GM21447 (cell line): ENCODE results near the gene PDE6G.
"Not testable (repeated sequence)": the region's sequence is repeated elsewhere in the genome, so short reads cannot be mapped to it uniquely, and the experiment has no call there.

Experiments
- ATAC-seq: cut with Tn5 transposase; IDR thresholded peaks from one replicate; pipeline ENCODE4 v1.9.1; 2021; ENCODE audit not compliant: unreplicated experiment

The PDE6G gene

GRCh38 chr17:81687770-81688541, 31.6 kb upstream of the PDE6G start:
- ATAC-seq = no peak

GRCh38 chr17:81686614-81687013, 30.3 kb upstream of the PDE6G start:
- ATAC-seq = no peak

- ATAC-seq = no peak
These were observed 28.8 kb upstream of the PDE6G start for GRCh38 chr17:81685108-81685507.

DNA sequence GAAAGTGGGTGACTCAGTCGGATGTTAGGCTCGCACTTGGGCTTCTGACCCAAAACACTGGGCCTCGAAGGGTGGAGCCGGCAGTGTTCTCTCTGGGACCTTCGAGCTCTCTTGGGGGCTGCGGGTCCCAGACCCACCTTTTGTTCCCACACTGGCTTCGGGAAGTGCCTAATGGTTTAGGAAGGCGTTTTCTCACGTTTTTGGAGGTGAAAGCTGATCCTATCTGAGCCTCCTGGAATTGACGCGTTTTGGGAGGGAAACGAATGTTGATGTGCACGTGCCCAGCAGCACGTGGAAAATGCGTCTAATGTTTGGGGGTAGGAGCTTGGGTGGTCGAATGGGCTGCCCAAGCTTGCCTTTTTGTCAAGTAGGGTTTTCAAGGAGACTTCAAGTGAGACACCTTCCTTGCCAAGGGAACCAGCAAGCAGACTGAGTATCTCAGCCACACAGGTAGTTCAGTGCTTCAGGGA, 28.1 kb upstream of the PDE6G start:
- no peak for ATAC-seq

GRCh38 chr17:81683584-81684441, 27.5 kb upstream of the PDE6G start, which contains the start of the genes ARL16 and HGS:
Gene ARL16 (minus strand): TSS chr17:81683797. CDS start chr17:81683753, 44 bp downstream.
Gene HGS (plus strand): TSS chr17:81684011. CDS start chr17:81684067, 56 bp downstream.
- peak; percentile 93 for ATAC-seq

DNA sequence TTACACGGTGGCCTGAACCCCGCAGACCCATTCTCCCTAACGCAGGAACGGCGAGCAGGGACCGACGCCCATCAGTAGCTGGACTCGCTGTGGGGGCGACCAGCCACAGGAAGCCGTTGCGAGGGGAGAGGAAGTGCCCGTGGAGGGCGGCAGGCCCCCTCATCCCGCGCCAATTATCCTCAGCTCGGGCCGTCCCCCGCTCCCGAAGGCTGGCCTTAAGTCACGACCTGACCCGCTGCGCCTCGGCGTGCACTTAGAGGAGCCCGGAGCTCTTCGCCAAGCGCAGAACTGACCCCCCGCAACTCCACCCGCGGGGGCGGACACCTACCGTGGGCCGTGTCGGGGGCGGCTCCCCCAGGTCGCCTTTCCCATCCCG, 26.9 kb upstream of the PDE6G start:
- ATAC-seq = no peak

DNA sequence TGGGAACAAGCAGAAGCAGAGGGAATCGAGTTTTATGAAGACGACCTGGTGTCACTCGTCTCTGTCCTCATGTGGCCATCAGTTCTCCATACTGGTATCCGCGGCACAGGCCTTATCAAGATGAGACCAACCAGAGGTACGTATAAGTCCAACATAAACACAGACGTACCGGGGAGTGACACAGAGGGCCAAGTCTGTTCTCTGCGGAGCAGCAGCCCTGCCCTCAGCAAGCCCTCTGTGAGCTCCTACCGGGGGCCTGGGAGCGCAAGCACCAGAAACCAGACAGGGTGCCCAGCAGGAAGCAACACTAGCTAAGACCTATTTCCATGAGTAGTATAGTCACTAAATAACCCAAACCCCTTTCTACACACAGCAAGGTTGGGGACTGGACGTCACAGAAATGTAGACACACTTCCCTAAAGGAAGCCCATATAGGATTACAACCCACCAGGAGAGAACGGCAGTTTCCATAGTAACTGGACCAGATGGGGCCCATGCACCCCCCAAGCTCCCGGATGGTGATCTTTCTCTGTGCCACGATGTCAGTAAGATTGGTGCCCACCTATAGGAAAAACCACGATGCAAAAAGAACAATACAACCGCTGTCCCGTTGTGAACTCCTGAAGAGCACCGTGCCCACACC, 26.3 kb upstream of the PDE6G start:
- no peak for ATAC-seq

DNA sequence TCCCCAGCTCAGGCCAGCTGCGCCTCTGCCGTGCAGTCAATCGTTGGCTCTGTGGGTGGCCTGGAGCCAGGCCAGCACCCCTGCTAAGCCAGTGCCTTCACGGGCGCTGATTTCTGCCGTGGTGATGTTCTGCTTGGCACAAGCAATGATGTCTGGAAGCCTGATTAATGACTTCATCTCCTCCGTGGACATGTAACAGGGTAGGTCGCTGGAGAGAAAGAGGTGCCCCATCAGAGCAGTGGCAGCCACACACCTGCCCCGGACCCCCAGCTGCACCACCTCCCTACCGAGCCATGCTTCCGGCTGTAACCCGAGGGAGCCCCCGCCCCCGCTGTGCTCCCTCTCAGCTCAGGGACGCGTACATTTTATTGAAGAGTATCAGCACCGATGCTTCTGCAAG, 25.3 kb upstream of the PDE6G start:
- ATAC-seq = no peak

GRCh38 chr17:81680150-81680549, 23.8 kb upstream of the PDE6G start:
- ATAC-seq = no peak

GRCh38 chr17:81676906-81677305, 20.6 kb upstream of the PDE6G start:
- no peak for ATAC-seq

DNA sequence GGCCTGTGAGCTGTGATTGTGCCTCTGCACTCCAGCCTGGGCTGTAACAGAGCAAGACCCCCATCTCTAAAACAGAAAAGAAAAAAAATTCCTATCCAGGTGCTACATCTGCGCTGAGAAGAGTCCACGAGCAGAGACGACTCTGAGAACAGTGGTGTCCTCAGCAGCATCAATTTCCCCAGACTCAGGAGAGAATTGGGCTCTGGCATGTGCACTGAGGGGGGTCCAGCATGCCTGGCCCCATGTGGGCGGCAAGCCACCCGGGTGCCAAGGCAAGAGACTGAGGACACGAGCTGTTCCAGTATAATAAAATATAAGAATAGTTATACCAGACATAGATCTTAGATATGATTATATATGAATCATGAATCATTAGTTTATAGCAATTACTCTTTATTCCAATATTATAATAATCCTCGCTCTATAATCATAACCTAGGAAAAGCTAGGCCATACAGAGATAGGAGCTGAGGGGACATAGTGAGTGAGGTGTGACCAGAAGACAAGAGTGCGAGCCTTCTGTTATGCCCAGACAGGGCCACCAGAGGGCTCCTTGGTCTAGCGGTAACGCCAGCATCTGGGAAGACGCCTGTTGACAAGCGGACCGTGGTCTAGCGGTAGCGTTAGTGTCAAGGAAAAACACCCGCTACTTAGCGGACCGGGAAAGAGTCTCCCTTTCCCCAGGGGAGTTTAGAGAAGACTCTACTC, 19.3 kb upstream of the PDE6G start:
- not testable (repeated sequence) for ATAC-seq

DNA sequence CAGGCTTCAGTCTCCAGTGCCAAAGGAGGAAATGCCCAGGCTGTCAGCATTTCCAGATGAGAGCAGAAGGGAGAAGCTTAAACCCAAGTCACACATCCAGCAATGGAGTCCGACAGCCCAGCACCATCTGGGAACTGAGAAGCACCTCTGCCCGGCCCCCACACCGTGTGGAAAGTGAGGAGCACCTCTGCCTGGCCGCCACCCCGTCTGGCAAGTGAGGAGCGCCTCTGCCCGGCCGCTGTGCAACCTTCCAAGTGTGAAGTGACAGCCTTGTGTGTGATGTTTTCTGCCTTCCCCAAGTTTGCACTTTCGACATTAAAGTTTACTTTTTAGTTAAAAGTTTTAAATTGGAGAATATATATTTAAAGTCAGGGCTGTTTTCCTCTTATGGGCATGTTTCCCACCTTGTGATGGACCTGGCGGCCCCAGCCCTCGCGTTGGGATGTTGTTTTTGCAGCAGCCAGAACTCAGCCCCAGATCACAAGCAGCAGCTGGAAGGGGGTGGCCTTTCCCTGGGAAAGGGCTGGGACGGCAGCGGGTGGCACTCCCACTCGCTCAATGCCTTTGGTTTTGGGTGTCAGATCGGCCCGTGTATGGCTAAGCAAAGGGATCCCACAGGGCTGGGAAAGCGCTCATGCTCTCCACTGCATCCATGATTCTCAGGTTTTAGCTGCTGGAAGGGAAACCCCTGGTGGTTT, 17.4 kb upstream of the PDE6G start:
- ATAC-seq = no peak

DNA sequence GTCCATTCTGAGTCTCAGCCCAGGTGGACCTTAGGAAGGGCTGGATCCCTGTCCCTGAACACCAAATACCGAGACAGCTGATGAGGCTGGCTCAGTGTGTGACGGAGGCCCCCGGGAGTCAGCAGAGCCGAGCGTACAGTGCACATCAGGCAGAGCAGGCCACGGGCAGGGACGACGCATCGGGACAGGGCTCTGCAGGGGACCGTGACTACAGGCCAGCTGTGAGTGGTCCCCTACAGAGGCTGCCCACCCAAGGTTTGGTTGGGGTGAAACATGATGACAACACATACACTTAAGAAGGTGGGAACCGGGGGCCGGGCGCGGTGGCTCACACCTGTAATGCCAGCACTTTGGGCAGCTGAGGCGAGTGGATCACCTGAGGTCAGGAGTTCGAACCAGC, 16.6 kb upstream of the PDE6G start:
- no peak for ATAC-seq

DNA sequence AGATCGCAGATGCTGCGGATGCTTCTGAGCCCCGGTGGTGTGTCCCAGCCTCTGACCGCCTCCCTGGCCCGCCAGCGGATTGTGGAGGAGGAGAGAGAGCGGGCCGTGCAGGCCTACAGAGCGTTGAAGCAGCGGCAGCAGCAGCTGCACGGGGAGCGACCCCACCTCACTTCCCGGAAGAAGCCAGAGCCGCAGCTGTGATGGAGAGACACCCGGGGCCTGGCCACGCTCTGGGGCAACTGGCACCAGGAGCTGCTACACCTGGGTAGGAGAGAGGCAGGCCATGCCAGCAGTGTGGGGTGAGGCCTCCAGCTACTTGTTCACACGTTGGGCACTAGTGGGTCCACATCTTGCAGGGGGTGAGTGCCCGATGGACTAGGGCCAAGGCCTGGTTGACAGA, 16.2 kb upstream of the PDE6G start:
- no peak for ATAC-seq

GRCh38 chr17:81667754-81668153, 11.4 kb upstream of the PDE6G start:
- ATAC-seq = no peak

DNA sequence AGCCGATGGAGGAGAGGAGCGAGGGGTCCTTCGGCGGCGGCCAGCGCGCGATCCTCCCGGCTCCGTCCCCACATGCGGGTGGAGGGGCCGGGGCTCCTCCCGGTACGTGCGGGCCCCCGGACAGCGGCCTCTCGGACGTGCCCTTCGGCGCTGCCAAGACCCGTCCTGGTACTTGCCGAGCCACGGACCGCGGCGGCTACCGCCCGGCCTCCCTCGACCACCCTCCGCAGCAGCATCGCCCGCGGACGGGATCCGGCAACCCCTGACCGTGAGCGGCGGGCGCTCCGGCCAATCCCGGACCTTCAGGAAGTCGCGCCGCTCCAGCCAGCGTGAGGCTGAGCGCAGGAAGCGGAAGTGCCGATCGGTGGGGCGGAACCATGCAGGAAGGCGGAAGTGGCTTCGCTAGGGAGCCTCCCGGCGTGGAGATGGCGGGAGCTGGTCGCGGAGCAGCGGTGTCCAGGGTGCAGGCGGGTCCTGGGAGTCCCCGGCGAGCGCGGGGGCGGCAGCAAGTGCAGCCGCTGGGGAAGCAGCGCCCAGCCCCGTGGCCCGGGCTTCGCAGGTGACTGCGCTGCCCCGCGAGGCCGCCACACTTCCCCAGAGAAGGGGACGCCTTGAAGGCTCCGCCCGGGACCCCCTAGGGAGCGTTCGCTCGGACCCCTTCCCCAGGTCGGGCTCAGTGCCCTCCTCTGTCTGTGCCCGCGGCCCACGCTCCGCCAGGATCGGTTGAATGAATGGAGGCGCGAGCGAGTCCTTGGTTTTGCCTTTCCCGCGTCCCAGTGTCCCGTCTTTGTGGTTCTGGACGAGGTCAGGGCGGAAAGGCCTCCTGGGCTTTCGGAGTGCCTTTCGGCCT, 10.2 kb upstream of the PDE6G start, which contains the start of the genes CCDC137 and OXLD1:
Gene CCDC137 (plus strand): TSS at position 396 of the 850 bp plus-strand sequence. CDS start 30 bp downstream, at position 426.
Gene OXLD1 (minus strand): TSS at position 264 of the 850 bp plus-strand sequence. CDS start 28 bp downstream, at position 236.
- ATAC-seq = peak; percentile 88

GRCh38 chr17:81666092-81666341, 9.7 kb upstream of the PDE6G start:
- ATAC-seq = peak; percentile 22

DNA sequence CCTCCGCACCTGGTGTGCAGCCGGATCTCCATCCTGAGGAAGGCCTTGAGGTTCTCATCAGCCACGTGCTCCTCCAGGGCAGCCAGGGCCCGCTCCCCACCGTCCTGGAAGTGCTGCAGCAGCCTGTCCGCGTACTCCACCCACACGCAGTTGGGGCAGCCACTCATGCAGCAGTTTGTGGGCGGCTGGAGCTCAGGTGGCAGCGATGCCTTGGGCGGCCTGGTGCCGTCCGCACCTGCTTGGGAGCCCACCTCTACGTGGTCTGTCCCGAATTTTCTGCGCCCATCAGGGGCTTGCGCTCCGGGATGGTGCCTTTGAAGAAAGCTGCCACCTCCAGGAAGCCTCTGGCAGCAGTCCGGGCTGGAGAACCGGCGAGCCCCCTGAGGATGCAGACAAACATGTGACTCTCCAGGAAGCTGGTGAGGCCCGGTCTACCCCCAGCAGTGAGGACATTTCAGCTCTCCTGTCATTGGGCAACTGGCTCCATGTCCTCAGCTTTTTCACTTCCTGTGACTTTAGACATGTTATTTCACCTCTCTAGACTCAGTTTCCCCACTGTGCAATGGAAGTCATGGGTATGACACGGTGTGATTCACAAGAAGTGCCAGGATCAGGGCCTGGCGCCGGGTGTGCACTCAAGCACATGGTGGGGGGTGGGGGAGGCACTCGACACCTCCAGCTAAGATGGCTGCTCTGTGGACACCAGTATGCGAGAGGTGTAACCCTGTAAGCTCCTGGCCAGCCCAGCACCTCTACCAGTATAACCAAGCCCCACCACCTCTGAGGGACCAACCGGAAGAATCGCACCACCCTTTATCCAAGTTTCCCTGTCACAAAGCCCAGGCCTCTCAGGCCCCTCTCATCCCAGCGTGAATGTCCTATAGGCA, 9.1 kb upstream of the PDE6G start:
- ATAC-seq = peak; percentile 10
